ENCODE data around the gene RSPRY1. TPM values are rescaled to one million over a fixed set of nuclear protein-coding genes. Genes with fewer than 3 reads are reported as not detected.

RSPRY1 gene
- total and polyA plus RNA-seq, 2 of the 8 experiments (the other 6 are each of a cell fraction or from before 2014, with no cell fraction given), result 11.5 to 32.5 TPM

GRCh38 chr16:57263541-57264351 lies 77.6 kb downstream of the RSPRY1 start:
- Histone ChIP-seq H3K23ac (ENCODE audit: insufficient read length) (no peak overlapping the region), H3K9ac (replicated peaks in 1 of 4; ENCODE audit: extremely low read depth in 1 of 4, low read depth in 3 of 4, low read length in 3 of 4) (no peak overlapping the region), H3K79me1 (ENCODE audit: low read depth, low read length) (no peaks in the 10 kb centered on the region), H3K27ac (ENCODE audit: low read depth, low read length) (no peak overlapping the region), H2AFZ (ENCODE audit: low read length) (no peak overlapping the region), H3K79me2 (ENCODE audit: control insufficient read depth in 1 of 2, insufficient read depth in 2 of 2, low read length in 2 of 2) (no peaks in the 10 kb centered on the region), H4K91ac (replicated peaks; ENCODE audit: insufficient read length, low read length) (peak overlapping the region; percentile 3), H2BK15ac (ENCODE audit: low read length) (no peak overlapping the region), H2BK20ac (ENCODE audit: low read length) (no peak overlapping the region), H2AK5ac (ENCODE audit: low read depth, low read length) (0 out of 2 replicates have a peak overlapping the region, but pooled peaks have one; percentile 16), H3K56ac (replicated peaks; ENCODE audit: insufficient read length, low read depth, low read length) (no peak overlapping the region), H3K36me3 (ENCODE audit: control insufficient read depth in 2 of 4, insufficient read depth in 4 of 4, low read length in 3 of 4) (no peaks in the 10 kb centered on the region), H4K20me1 (replicated peaks in 1 of 2; ENCODE audit: control insufficient read depth in 1 of 2, insufficient read depth in 2 of 2, low read length in 2 of 2) (no peaks in the 10 kb centered on the region), H3K4ac (replicated peaks; ENCODE audit: insufficient read length, low read depth, low read length) (no peak overlapping the region), H3K27me3 (replicated peaks in 1 of 4; ENCODE audit: control insufficient read depth in 3 of 4, extremely low read depth in 1 of 4, insufficient read depth in 3 of 4, low read length in 3 of 4) (no peaks in the 10 kb centered on the region), H3K4me3 (ENCODE audit: extremely low read depth in 1 of 4, insufficient read depth in 2 of 4, low read depth in 3 of 4, low read length in 4 of 4) (no peak overlapping the region), H3K14ac (ENCODE audit: insufficient read length) (no peak overlapping the region), H3K9me3 (ENCODE audit: insufficient read depth in 2 of 2, low read depth in 1 of 2, low read length in 1 of 2) (no peaks in the 10 kb centered on the region), H4K5ac (ENCODE audit: insufficient read length, low read depth, low read length) (no peak overlapping the region), H3K4me1 (replicated peaks in 1 of 4; ENCODE audit: control insufficient read depth in 3 of 4, insufficient read depth in 4 of 4, low read length in 3 of 4) (peaks cover 4 to 17% (median 7%) of the 10 kb centered on the region in 4 experiments), H2BK120ac (replicated peaks; ENCODE audit: low read depth, low read length) (no peak overlapping the region), H2BK5ac (ENCODE audit: low read depth, low read length) (no peak overlapping the region), H3K4me2 (ENCODE audit: insufficient read depth in 1 of 2, low read depth in 2 of 2, low read length in 2 of 2) (no peak overlapping the region), H4K8ac (ENCODE audit: extremely low read depth, insufficient read depth, low read length) (no peak overlapping the region), H3K23me2 (ENCODE audit: low read depth, low read length) (0 out of 2 replicates have a peak, but pooled peaks cover 2% of the 10 kb centered on the region), H2BK12ac (ENCODE audit: low read depth, low read length) (no peak overlapping the region), H3K18ac (ENCODE audit: extremely low read depth, low read length) (no peak overlapping the region)
- no peak for DNase-seq (ENCODE audit: low read depth in 1 of 2, low spot score in 2 of 2)
- TF ChIP-seq CBX5 (IDR thresholded peaks at IDR 0.05; ENCODE audit: low read depth, low read length), result no peak
- ChIA-PET POLR2A (ENCODE audit: partially characterized antibody) (no interaction called here), CTCF (ENCODE audit: partially characterized antibody) (interaction anchor here (1.0 to 1.1 kb wide), 2 partner anchors 20 to 154 kb away, joined by 3 read pairs; no protein-coding TSS in a partner anchor)
- WGBS, 2 experiments (ENCODE audit: extremely low coverage in 1 of 2, insufficient coverage in 1 of 2, insufficient read length in 1 of 2, insufficient replicate concordance in 2 of 2, low coverage in 1 of 2, low lambda C conversion rate in 2 of 2, missing lambda C conversion rate in 1 of 2), result 90% methylated on average over 17 of the region's 18 CpGs; no CpG with 5 or more reads in 1 of the 2 experiments
- FAIRE-seq, result no peak

Data from H1 (cell line).